Keratinocyte (primary cell): ENCODE measurements around the gene SPATA20. TPM values are rescaled to one million over a fixed set of nuclear protein-coding genes. Genes with fewer than 3 reads are reported as not detected.

Experiments
- DNase-seq: peaks from one replicate; pipeline ENCODE4 v3.0.0-alpha.2; 2011; ENCODE audit warnings: low read depth, missing footprints, low spot score
- FAIRE-seq: peaks from 2 replicates; lab custom pipeline; 2011; peaks lifted over from hg19 to GRCh38; lab: Jason Lieb, UNC
- H2AFZ ChIP-seq: 2 replicates; pipeline ENCODE4 v1.6.0; 2012; ENCODE audit warnings: low read length, control low read depth, inconsistent platforms; ENCODE audit not compliant: control insufficient read depth
- H3K27ac ChIP-seq: 2 replicates; pipeline ENCODE4 v1.5.1; 2011; ENCODE audit warnings: low read length; ENCODE audit not compliant: control insufficient read depth, insufficient read depth
- H3K27me3 ChIP-seq: 3 replicates; pipeline ENCODE4 v1.6.0; 2011; ENCODE audit warnings: low read length; ENCODE audit not compliant: control insufficient read depth, insufficient read depth; ENCODE audit errors: extremely low read depth
- H3K36me3 ChIP-seq, 2 experiments: 2 replicates in 1 of 2; 3 replicates in 1 of 2; pipeline ENCODE4 v1.5.1; 2011; ENCODE audit warnings: low read length in 2 of 2, mild to moderate bottlenecking in 1 of 2; ENCODE audit not compliant: control insufficient read depth in 2 of 2, insufficient read depth in 2 of 2; ENCODE audit errors: extremely low read depth in 1 of 2
- H3K4me1 ChIP-seq: 3 replicates; pipeline ENCODE4 v1.5.1; 2011; ENCODE audit warnings: low read length; ENCODE audit not compliant: control insufficient read depth, insufficient read depth; ENCODE audit errors: extremely low read depth
- H3K4me2 ChIP-seq: 3 replicates; pipeline ENCODE4 v1.6.0; 2011; ENCODE audit warnings: low read depth, low read length; ENCODE audit not compliant: control insufficient read depth, insufficient read depth; ENCODE audit errors: extremely low read depth
- H3K4me3 ChIP-seq, 3 experiments: fragments of 200-600 bp in 1 of 3; sonication (generic) in 1 of 3; 2 replicates in 2 of 3; 3 replicates in 1 of 3; pipeline ENCODE4 v1.5.1; 2011 to 2016; ENCODE audit warnings: low read length in 3 of 3, mild to moderate bottlenecking in 3 of 3, control low read depth in 2 of 3, inconsistent platforms in 1 of 3, low read depth in 1 of 3, mixed read lengths in 1 of 3, mixed run types in 1 of 3, moderate library complexity in 1 of 3; ENCODE audit not compliant: control insufficient read depth in 2 of 3, insufficient read depth in 2 of 3; ENCODE audit errors: extremely low read depth in 1 of 3
- H3K79me2 ChIP-seq: 2 replicates; pipeline ENCODE4 v1.6.0; 2012; ENCODE audit warnings: low read length; ENCODE audit not compliant: control insufficient read depth, insufficient read depth
- H3K9ac ChIP-seq: 3 replicates; pipeline ENCODE4 v1.6.0; 2011; ENCODE audit warnings: low read length; ENCODE audit not compliant: control insufficient read depth, insufficient read depth; ENCODE audit errors: extremely low read depth
- H3K9me1 ChIP-seq: 3 replicates; pipeline ENCODE4 v1.6.0; 2011; ENCODE audit warnings: low read length; ENCODE audit not compliant: control insufficient read depth, insufficient read depth; ENCODE audit errors: extremely low read depth
- H3K9me3 ChIP-seq: 2 replicates; pipeline ENCODE4 v1.5.1; 2012; ENCODE audit warnings: low read depth, low read length; ENCODE audit not compliant: control insufficient read depth
- H4K20me1 ChIP-seq: 3 replicates; pipeline ENCODE4 v1.6.0; 2011; ENCODE audit warnings: low read length; ENCODE audit not compliant: control insufficient read depth, insufficient read depth; ENCODE audit errors: extremely low read depth
- CTCF ChIP-seq, 3 experiments: IDR thresholded peaks in 1 of 3; conservative IDR thresholded peaks in 1 of 3; optimal IDR thresholded peaks in 1 of 3; 2 replicates in 2 of 3; 3 replicates in 1 of 3; pipeline versions ENCODE3 to v1.5.1; 2011; ENCODE audit warnings: low read length in 3 of 3, mild to moderate bottlenecking in 3 of 3, moderate library complexity in 2 of 3, control low read depth in 1 of 3, inconsistent platforms in 1 of 3; ENCODE audit not compliant: insufficient read depth in 2 of 3; ENCODE audit errors: extremely low read depth in 1 of 3
- EZH2 ChIP-seq: IDR thresholded peaks from one replicate; pipeline ENCODE4 v1.6.1; 2012; ENCODE audit warnings: inconsistent platforms, mild to moderate bottlenecking, low read length, moderate library complexity
- dilution Hi-C: fragments of 300-500 bp; cut with MboI; formaldehyde crosslinking; loops from one replicate; pipeline ENCODE4 v1.7.0; 2020; ENCODE audit warnings: low sequenced_read_pairs; ENCODE audit not compliant: extremely low pct_ligation_motif_present
- polyA plus RNA-seq, 5 experiments: library from polyadenylated mRNA; depleted of rRNA in 3 of 5; stranded (reverse) in 3 of 5; stranded (forward) in 1 of 5; unstranded in 1 of 5; fragments of >200 nt; gene quantifications; 1 replicate in 1 of 5; 2 replicates in 3 of 5; 3 replicates in 1 of 5; pipeline versions ENCODE4 v1.2.1 to v1.2.3, GENCODE V29; 2011 to 2012; ENCODE audit warnings: missing spikeins in 2 of 5, low read depth in 1 of 5, low replicate concordance in 1 of 5

Gene SPATA20
- polyA plus RNA-seq, 1 donor (not counting 4 experiments of a cell fraction or from before 2014, with no cell fraction given), result 17.2 TPM

GRCh38 chr17:50560185-50560824 is 13.3 kb downstream of the SPATA20 start, which contains the start of gene CACNA1G:
CACNA1G (plus strand) TSS chr17:50560715; CDS start chr17:50561460, 745 bp downstream.
- DNase-seq (peak; percentile 38), FAIRE-seq (no peak)
- H3K4me1 ChIP-seq, result peaks cover 13% of the 10 kb centered on the region

GRCh38 chr17:50560931-50561745 is 14.2 kb downstream of the SPATA20 start:
- no peak for DNase-seq
- Histone ChIP-seq H4K20me1 (peaks cover 2% of the 10 kb centered on the region), H3K4me3 (peak overlapping the region in 2 of 3 experiments; percentile 38 to 60), H3K9me1 (no peaks in the 10 kb centered on the region), H3K36me3 (peaks cover 0 to 6% of the 10 kb centered on the region in 2 experiments), H3K4me1 (peaks cover 13% of the 10 kb centered on the region), H3K9me3 (no peaks in the 10 kb centered on the region), H3K4me2 (peak overlapping the region; percentile 76), H3K79me2 (no peaks in the 10 kb centered on the region), H3K27ac (no peak overlapping the region), H3K9ac (no peak overlapping the region), H2AFZ (no peak overlapping the region), H3K27me3 (peaks cover 67% of the 10 kb centered on the region)
- FAIRE-seq, result no peak
- dilution Hi-C loops, result no loop called here
- TF ChIP-seq CTCF (optimal IDR thresholded peaks at IDR 0.05 in 1 of 3, IDR thresholded peaks at IDR 0.05 in 1 of 3, conservative IDR thresholded peaks at IDR 0.05 in 1 of 3; ENCODE audit: extremely low read depth in 1 of 3, insufficient read depth in 2 of 3, low read length in 3 of 3) (no peak), EZH2 (peak; percentile 90)

More at GRCh38 chr17:50560185-50560824, 13.3 kb downstream of the SPATA20 start, which contains the start of gene CACNA1G:
- H3K79me2 ChIP-seq, result no peaks in the 10 kb centered on the region
- H3K27me3 ChIP-seq, result peaks cover 61% of the 10 kb centered on the region
- no peak within 1 kb of the TSS for H3K27ac ChIP-seq
- peaks cover 0 to 8% of the 10 kb centered on the region in 2 experiments for H3K36me3 ChIP-seq
- H3K9me1 ChIP-seq, result no peaks in the 10 kb centered on the region
- dilution Hi-C loops, result no loop called here
- H3K9ac ChIP-seq, result no peak within 1 kb of the TSS
- peak within 1 kb of the TSS; percentile 23 for H2AFZ ChIP-seq
- peaks cover 2% of the 10 kb centered on the region for H4K20me1 ChIP-seq
- H3K4me3 ChIP-seq, result peak within 1 kb of the TSS; percentile 38 to 60 (median 47)
- peak within 1 kb of the TSS; percentile 76 for H3K4me2 ChIP-seq
- TF ChIP-seq CTCF (optimal IDR thresholded peaks at IDR 0.05 in 1 of 3, IDR thresholded peaks at IDR 0.05 in 1 of 3, conservative IDR thresholded peaks at IDR 0.05 in 1 of 3; ENCODE audit: extremely low read depth in 1 of 3, insufficient read depth in 2 of 3, low read length in 3 of 3) (no peak), EZH2 (no peak)
- no peaks in the 10 kb centered on the region for H3K9me3 ChIP-seq
